Measurements from ENCODE around the gene CPSF4L. TPM values are rescaled to one million over a fixed set of nuclear protein-coding genes. Genes with fewer than 3 reads are reported as not detected.
"Not testable (repeated sequence)": the region's sequence is repeated elsewhere in the genome, so short reads cannot be mapped to it uniquely, and the experiment has no call there.

CPSF4L gene
- polyA plus RNA-seq, 12 donors: 0.20 to 0.24 TPM; not detected in 10

GRCh38 chr17:73269329-73269615, 7.6 kb upstream of the CPSF4L start:
- DNase-seq: no peak

- no peak for DNase-seq
Measured at GRCh38 chr17:73268582-73269328, 7.1 kb upstream of the CPSF4L start.

GRCh38 chr17:73267648-73268537, 6.2 kb upstream of the CPSF4L start:
- no peak for DNase-seq

GRCh38 chr17:73266796-73267195, 5.1 kb upstream of the CPSF4L start:
- no peak for DNase-seq

GRCh38 chr17:73265646-73266640, 4.3 kb upstream of the CPSF4L start:
- DNase-seq: no peak

- not testable (repeated sequence) for DNase-seq
Measured at GRCh38 chr17:73264448-73264847, 2.8 kb upstream of the CPSF4L start.

GRCh38 chr17:73262676-73263642, 1.3 kb upstream of the CPSF4L start:
- no peak for DNase-seq

GRCh38 chr17:73261952-73262675, 434 bp upstream of the CPSF4L start:
- no peak for DNase-seq

GRCh38 chr17:73257516-73257915, 4.2 kb downstream of the CPSF4L start:
- DNase-seq: no peak

GRCh38 chr17:73256220-73256619, 5.5 kb downstream of the CPSF4L start:
- no peak for DNase-seq

GRCh38 chr17:73255671-73256181, 6.0 kb downstream of the CPSF4L start:
- DNase-seq: peak; percentile 56

- no peak for DNase-seq
Measured at GRCh38 chr17:73251871-73252270, 9.8 kb downstream of the CPSF4L start.

- no peak for DNase-seq
Measured at GRCh38 chr17:73250851-73251640, 10.6 kb downstream of the CPSF4L start.

- DNase-seq: no peak
Measured at GRCh38 chr17:73249700-73250099, 12.0 kb downstream of the CPSF4L start.

GRCh38 chr17:73248532-73248931, 13.1 kb downstream of the CPSF4L start:
- DNase-seq: no peak

- no peak for DNase-seq
Measured at GRCh38 chr17:73247726-73248125, 14.0 kb downstream of the CPSF4L start.

- DNase-seq: no peak
Measured at GRCh38 chr17:73240561-73240960, 21.1 kb downstream of the CPSF4L start.

GRCh38 chr17:73237714-73238113, 24.0 kb downstream of the CPSF4L start:
- no peak for DNase-seq

GRCh38 chr17:73234736-73235135, 26.9 kb downstream of the CPSF4L start:
- DNase-seq: no peak

All from muscle of arm (tissue), 12 donors.